ENCODE data around the gene HSP90AA1.
A peak's percentile ranks its signal among the peaks of the same experiment; 100 is the strongest.

Gene HSP90AA1

DNA sequence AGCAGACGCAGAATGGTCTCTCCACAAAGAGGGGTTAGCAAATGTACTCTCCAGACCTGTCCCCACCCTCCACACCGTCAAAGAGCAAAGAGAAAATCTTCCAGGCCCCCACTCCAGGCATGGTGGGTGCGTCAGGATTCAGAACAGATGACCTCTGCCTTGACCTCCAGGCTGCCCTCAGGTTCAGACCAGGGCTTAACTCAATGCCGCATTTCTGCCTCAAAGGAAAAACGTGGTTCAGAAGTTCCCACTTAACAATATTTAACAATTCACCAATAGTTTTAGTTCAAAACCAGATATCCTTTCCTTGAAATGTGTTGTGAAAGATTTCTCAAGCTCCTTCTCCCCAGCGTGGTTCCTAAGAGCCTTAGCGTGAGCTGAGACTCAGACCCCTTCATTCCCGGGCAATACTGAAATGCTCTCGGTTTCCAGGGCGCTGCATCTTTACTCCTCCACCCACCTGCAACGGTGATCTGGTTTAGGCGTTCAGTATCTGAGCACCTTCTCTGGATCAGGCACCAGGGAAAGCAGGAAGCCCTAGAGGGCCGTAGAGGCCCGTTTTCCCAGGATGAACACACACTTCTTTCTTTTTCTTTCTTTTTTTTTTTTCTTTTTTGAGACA lies 22.9 kb downstream of the HSP90AA1 start:
- DNase-seq, result no peak

DNA sequence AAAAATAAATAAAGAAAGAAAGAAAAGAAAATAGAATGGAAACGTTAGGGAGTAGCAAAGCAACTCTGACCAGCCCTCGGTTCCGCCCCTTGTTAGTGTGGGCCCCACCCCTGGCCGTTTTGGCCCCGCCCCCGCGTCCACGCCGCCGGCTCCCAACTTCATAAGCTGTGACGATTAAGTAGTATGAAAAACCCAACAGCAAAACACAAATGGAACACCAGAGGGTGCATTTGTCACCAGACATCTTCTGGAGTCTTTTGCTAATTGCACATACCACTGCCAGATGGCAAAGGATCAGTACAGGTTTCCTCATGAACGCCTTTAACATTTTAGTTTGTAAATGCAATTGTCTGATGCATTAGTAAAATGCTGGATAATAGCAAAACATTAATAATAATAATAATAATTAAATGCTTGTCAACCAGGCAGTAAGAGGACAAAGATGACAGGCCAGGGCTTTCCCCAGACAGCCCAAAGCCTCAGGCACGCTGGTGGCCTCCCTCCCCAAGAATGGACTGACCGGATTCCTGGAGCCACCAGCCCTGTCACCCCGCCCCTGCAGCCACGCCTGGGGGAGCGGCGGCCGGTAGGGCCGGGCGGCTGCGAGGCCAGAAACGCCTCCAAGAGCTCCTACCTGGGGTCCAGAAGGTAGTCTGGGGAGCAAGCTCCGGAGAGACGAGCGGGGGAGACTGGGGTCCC lies 23.6 kb downstream of the HSP90AA1 start:
- peak; percentile 69 for DNase-seq

DNA sequence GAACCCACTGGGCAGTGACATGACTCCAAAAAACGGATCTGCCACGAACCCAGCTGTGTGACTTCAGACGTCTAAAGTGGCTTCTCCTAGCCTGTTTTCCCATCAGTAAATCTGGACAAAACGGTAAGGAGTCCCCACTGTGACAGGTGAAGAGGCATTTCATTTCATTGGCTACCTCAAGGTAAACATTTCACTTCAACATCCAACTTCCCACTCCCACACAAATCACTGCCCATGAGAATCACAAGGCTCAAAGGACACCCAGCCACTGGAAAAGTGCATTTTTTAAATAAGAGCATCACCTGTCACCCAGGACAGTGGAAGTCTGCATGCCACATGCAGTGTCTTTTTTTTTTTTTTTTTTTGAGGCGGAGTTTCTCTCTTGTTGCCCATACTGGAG lies 27.9 kb downstream of the HSP90AA1 start:
- DNase-seq, result no peak

DNA sequence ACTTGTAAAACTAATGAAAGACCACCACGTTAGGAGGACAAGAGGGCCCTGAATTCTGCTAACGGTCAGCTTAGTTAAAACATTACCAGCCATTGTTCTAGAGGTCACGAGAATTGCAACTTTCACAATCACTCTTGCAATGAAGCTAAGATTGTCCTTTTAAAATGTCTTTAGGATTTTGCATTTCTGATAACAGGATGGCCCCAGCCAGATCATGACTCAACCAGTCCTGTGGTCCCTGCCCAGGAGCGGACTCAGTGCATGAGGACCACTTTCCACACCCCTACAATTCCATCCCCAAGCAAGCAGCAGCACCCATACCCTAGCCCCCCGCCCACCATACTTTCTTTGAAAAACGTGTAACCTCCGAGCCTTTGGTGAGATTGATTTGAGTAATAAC lies 28.7 kb downstream of the HSP90AA1 start:
- DNase-seq, result no peak

DNA sequence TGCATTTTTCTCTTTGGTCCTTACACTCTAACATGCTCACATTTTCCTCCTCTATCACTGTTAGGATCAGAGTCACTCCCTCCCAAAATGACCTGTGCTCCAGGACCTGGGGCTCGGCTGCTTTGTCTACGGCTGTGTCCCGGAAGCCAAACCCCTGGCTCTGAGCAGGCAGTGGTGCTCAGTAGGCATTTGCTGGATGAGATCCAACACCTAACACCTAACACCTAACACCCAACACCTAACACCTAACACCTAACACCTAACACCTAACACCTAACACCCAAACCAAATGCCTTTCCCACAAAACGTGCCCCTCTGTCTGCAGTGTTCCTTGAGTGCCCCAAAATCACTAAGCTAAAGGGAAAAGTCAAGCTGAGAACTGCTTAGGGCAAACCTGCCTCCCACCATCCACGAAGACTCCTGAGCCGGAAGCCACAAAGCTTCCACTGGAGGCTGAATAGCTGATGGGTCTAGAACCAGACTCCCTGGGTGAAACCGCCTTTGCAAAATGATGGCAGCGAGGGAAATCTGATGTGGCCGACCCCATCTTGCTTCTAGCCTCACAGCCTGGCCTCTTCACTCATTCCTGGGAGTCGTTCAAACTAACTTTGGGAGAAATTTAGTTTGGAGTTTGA lies 29.2 kb downstream of the HSP90AA1 start:
- no peak for DNase-seq

DNA sequence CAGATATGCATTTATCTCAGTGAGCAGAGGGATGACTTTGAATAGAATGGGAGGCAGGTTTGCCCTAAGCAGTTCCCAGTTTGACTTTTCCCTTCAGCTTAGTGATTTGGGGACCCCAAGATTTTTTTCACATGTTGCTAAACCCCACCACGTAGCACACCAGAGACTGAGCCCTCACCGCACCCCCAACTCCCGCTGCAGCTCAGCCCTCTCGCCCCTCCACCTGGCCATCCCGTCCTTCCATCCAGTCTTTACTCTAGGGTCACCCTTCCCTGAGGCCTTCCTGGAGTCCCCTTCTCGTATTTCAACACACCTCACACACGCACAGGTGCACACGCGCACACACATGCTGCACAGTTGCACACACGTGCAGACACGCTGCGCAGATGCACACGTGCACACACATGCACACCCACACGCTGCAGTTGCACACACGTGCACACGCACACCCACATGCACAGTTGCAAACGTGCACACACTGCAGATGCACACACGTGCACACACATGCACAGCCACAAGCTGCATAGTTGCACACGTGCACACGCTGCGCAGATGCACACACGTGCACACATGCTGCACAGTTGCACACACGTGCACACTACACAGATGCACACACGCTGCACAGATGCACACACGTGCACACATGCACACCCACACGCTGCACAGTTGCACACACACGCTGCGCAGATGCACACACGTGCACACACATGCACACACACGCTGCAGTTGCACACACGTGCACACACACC lies 30.0 kb downstream of the HSP90AA1 start:
- DNase-seq, result no peak

DNA sequence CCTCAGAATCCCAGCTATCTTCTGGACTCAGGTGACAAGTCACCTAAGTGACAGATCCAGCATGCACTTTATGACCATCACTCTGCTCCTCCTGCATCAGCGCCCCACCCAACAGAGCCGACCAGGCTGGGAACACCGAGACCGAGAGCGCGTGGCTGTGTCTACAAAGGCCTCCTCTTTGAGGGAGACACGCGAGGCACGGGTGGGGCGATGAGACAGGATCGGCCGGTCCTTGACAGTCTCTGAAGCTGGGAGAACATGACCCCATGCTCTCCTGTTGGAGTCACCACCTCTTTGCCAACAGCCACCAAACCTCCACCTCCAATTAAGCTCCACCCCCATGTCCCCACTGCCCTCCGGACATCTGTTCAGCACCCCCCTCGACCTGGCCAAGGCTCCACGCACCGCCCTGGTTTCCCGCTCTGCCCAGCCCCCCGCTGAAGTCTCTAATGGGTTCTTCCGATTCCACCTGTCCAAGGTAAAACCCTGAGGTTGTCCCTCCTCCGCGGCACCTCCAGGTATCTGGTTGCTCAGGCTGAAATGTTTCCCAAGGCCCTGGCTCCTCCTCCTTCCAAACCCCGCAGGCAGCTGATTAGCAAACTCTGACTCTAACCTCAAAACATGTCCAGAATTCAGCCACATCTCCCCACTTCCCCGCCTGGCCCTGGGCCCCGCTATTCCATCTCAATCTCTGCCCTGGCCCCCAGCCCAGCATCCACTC lies 31.5 kb downstream of the HSP90AA1 start:
- DNase-seq, result no peak

DNA sequence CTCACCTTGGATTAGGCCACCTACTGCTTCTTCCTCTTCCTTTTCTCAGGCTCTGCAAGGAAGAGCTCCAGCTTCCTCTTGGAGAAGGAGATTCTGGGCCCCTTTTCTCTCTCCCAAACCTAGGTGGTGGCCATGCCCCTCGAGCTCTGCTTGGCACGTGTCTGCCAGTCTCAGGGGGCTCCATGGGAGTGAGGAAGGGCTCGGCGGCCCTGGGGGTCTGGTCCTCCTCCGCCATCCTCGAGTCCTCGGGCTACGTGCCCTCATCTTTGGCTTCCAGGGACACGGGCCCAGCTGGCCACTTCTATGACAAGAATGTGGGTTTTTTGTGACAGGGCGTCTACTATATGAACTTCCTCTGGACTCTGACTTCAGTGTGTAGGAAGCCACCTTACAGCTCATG lies 34.3 kb downstream of the HSP90AA1 start:
- DNase-seq, result no peak

DNA sequence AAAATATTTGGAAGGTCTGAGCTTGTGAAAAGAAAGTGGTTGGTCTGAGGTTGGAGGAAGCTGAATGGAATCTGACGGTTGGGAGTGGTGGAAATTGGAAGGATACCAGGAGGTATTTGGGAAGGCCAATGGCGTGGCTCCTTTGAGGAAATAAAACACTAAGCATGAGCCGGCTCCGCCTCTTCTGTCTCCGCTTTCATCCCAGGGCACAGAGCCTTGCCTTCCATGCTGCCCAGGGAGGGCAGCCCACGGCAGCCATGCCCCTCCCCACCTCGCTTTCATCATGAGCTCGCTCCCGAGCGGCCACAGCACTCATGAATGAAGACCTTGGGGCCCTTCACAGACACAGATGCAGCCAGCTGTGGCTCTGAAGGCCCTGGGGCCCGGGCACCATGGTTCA lies 36.2 kb downstream of the HSP90AA1 start:
- no peak for DNase-seq

DNA sequence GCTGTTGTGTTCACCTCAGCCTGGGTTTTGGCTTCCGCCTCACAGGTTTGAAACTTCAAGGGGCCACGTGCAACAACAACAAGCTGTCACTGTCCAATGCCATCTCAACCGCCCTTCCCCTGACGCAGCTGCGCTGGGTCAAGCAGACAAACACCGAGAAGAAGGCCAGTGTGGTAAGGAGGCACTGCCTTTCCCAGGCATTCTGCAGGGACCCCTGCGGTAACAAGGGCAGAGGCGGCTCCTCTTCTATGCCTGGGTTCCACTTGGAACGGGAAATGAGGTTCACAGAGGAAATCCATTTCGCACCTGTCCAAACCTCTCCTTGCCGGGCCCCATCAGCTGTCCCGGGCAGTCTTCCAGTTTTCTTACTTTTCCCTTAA lies 36.8 kb downstream of the HSP90AA1 start:
- no peak for DNase-seq

DNA sequence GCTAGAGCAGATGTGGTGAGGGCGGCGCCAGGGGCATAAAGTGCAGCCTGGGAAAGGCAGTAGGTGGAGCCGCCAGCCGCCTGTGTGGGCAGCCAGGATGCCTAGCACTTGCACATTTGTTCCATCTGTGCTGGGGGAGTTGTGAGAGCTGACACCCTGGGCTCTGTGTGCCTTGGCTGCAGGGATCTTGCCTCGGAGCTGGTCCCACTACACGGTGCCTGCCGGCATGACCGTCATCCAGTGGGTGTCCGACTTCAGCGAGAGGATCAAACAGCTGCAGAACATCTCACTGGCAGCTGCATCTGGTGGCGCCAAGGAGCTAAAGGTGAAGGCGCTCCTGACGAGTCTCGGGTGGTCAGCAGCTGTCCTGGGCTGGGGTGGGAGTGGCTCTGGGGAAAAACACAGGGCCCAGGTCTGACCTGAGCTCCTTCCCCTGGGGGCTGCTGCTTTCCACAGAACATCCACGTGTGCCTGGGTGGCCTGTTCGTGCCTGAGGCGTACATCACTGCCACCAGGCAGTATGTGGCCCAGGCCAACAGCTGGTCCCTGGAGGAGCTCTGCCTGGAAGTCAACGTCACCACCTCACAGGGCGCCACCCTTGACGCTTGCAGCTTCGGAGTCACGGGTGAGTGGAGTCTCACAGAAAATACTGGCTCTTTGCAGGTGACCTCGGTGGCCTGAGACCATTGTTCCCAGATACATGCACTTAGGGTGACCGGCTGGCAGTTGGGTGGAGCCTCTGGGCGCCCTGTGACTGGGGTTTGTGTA lies 37.4 kb downstream of the HSP90AA1 start:
- DNase-seq, result no peak

DNA sequence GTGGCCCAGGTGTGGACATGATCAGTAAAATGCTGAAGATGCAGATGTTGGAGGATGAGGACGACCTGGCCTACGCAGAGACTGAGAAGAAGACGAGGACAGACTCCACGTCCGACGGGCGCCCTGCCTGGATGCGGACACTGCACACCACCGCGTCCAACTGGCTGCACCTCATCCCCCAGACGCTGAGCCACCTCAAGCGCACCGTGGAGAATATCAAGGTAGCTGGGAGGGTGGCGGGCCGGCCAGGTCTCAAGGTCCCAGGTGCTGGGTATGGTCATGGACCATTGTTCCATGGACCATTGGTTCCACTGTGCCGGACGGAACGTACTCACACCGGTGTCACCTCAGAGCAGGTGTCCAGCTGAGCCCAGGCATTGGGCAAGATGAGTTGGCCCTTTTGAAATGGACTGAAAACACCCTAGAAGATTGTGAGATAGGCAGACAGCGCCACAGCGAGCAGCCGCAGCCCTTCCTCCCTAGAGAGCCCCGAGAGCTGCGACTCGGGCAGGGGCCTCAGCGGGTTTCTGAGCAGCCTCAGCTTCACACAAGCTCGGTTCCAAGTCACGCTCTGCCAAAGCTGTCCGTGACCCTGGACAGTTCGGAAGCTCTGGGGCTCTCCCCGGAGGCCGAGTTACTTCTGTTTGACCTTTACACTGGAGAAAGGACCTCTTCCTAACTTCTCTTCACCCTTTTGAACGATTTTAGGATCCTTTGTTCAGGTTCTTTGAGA lies 38.9 kb downstream of the HSP90AA1 start:
- no peak for DNase-seq

DNA sequence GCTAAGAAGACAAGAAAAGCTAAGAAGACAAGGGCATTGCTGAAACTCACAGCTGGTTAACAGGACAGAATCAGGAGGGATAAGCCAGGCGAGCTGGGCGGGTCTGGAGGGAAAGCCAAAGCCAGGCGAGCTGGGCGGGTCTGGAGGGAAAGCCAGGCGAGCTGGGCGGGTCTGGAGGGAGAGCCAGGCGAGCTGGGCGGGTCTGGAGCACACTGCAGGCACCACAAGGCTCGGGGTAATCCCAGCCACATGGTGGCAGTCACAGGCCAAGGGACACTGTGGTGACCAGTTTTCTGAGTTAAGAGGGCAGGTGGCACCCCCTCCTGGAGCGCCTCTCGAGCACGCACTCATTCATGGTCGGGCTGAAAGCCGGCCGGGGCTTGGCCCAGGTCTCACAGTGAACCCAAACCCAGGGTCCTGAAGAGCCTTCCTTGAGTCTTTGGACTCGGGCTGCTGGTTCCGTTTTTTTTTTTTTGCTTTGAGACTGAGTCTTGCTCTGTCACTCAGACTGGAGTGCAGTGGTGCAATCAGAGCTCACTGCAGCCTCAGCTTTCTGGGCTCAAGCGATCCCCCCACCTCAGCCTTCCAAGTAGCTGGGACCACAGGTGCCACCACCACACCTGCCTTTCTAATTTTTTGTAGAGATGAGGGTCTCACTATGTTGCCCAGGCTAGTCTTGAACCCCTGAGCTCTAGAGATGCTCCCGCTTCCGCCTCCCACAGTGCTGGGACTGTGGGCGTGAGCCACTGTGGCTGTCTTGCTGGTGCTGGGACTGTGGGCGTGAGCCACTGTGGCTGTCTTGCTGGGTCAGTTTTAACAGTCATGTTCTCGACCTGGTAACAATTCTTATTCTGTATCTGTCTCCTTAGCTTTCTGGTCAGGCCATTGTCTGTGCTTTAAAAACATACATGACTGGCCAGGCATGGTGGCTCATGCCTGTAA lies 40.2 kb downstream of the HSP90AA1 start:
- no peak for DNase-seq

DNA sequence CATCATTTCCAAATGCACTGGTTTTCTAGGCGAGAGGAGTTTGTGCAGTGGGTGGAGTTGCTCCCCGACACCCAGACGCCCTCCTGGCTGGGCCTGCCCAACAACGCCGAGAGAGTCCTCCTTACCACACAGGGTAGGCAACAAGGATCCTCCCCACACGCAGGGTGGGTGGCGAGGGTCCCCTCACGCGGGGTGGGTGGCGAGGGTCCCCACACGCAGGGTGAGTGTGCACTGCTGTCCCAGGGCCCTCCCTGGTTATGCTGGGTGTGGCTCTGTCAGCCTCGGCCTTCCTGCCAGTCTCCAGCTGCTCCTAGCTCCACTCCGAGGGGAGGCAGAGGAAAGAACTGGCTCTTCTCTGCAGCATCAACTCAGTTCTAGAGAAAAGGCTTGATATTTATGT lies 42.3 kb downstream of the HSP90AA1 start:
- DNase-seq, result no peak

DNA sequence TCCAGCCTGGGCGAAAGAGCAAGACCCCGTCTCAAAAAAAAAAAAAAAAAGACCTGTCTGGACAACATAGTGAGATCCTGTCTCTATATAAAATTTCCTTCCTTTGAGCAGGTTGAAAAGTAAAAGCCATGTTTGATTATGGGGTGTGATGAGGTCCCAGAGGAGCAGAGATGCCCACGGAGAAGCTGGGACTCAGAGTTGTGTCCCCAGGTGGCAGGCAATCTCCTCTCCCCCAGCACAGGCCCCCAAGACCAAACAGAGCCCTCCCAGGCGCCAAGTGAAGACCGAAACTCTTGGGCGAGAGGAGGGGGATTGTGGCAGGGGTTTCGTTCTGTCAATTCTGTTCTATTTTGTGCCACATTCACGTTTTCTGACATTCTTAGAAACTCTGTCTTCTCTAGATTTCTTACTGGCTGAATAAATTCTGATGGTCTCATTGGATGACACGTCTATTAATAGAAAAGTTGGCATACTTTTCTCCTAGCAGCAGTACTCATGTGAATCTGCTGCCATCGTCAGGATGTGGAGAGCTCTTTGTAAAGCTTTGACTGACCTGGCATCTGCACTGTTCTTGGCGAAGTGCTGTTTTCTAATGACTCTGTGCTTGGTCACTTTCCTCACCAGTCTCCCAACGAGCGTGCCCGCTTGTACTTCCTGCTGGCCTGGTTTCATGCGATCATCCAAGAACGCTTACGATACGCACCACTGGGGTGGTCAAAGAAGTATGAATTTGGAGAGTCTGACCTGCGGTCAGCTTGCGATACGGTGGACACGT lies 43.4 kb downstream of the HSP90AA1 start:
- DNase-seq, result no peak

DNA sequence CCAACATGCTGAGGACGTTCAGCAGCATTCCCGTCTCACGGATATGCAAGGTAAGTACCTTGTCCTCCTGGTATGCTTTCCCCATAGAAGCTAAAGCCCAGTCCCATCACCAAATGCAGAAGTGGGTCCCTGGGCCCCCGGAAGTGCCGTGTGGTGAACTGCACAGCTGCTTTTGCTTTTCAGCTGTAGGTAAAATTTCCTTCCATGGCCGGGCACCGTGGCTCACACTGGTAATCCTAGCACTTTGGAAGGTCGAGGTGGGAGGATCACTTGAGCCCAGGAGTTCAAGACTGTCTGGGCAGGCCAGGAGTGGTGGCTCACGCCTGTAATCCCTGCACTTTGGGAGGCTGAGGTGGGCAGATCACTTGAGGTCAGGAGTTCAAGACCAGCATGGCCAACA lies 44.1 kb downstream of the HSP90AA1 start:
- no peak for DNase-seq

DNA sequence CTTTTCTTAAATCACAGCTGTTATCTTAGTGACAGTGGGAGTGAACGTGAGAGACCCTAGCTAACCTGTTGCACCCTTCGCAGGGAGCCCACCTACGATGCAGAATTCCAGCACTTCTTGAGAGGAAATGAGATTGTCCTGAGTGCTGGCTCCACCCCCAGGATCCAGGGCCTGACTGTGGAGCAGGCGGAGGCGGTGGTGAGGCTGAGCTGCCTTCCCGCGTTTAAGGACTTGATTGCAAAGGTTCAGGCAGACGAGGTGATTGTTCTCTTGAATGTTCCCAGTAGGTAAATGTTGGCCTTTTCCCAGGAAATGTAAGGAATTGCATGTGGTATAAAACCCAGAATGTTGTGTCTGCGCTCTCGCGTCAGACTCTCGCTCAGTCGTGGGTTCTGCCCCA lies 46.7 kb downstream of the HSP90AA1 start:
- no peak for DNase-seq

DNA sequence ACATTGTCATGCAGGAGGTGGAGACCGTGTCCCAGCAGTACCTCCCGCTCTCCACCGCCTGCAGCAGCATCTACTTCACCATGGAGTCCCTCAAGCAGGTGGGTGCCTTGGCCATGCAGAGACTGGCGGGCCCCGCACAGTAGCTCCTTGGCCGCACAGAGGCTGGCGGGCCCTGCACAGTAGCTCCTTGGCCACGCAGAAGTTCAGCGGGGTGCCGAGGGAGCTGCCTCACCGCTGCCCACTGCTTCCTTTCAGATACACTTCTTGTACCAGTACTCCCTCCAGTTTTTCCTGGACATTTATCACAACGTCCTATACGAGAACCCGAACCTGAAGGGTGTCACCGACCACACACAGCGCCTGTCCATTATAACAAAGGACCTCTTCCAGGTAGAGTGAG lies 47.7 kb downstream of the HSP90AA1 start:
- no peak for DNase-seq

DNA sequence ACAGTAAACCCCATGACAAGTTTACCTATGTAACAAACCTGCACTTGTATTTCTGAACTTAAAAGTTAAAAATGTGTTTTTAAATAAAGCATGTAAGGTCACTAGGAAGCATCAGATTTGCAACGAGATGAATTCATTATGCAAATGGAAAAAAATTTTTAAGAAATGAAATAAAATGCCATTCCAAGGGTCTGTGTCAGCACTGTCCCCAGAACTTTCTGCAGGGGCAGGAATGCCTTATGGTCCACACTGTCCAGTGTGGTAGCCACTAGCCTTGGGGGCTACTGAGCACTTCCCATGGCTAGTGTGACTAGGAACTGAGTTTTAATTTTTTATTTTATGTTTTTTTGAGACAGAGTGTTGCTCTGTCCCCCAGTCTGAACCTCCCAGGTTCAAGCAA lies 49.2 kb downstream of the HSP90AA1 start:
- DNase-seq, result no peak

DNA sequence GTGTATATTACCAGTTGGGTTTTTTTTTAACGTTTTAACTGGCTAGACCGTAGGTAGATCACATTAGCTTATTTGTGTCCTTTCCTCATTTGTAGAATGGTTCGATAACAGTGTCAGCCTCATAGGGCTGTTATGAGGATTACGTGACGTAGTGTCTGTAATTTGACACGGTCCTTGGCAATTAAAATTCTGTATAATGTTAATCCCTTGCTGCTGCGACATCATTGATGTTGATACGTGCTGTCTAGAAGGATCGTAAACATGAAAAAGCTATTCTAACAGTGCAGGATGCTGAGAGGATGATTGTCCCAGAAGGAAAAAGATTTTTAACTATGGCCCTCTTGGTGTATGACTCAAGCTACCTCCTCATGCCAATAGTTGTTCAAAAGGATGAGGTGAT lies 50.9 kb downstream of the HSP90AA1 start:
- DNase-seq, result no peak
